MM.1S (cell line): ENCODE measurements around the gene PCDH9.

Source experiments
- DNase-seq: peaks from one replicate; pipeline ENCODE4 v3.0.0-alpha.2; 2015
- H2AFZ ChIP-seq: fragments of 300-600 bp; sonication (generic); 2 replicates; pipeline ENCODE4 v1.6.0; 2016; ENCODE audit warnings: antibody characterized with exemption, low read length
- H3F3A ChIP-seq: fragments of 300-600 bp; sonication (generic); 2 replicates; pipeline ENCODE4 v1.6.1; 2016; ENCODE audit warnings: mild to moderate bottlenecking, antibody characterized with exemption, low read length, moderate library complexity, mixed read lengths; ENCODE audit not compliant: insufficient read depth
- H3K27ac ChIP-seq: fragments of 300-600 bp; sonication (generic); 2 replicates; pipeline ENCODE4 v1.5.1; 2016; ENCODE audit warnings: mild to moderate bottlenecking, low read length
- H3K27me3 ChIP-seq: fragments of 300-600 bp; sonication (generic); replicated peaks from 2 replicates; pipeline ENCODE4 v1.6.0; 2016; ENCODE audit warnings: low read length; ENCODE audit not compliant: insufficient read depth
- H3K36me3 ChIP-seq: fragments of 300-600 bp; sonication (generic); replicated peaks from 2 replicates; pipeline ENCODE4 v1.6.1; 2016; ENCODE audit warnings: mild to moderate bottlenecking, low read length, mixed read lengths; ENCODE audit not compliant: insufficient read depth
- H3K4me1 ChIP-seq: fragments of 300-600 bp; sonication (generic); 2 replicates; pipeline ENCODE4 v1.6.1; 2016; ENCODE audit warnings: low read length, mixed read lengths
- H3K4me2 ChIP-seq: fragments of 300-600 bp; sonication (generic); 2 replicates; pipeline ENCODE4 v1.6.0; 2016; ENCODE audit warnings: low read depth, low read length
- H3K4me3 ChIP-seq: fragments of 300-600 bp; sonication (generic); 2 replicates; pipeline ENCODE4 v1.5.1; 2016; ENCODE audit warnings: low read length, mixed read lengths
- H3K79me2 ChIP-seq: fragments of 300-600 bp; sonication (generic); 2 replicates; pipeline ENCODE4 v1.6.1; 2016; ENCODE audit warnings: mixed run types, low read length, mixed read lengths
- H3K9ac ChIP-seq: fragments of 300-600 bp; sonication (generic); 2 replicates; pipeline ENCODE4 v1.6.1; 2016; ENCODE audit warnings: low read length, mixed read lengths
- H3K9me2 ChIP-seq: fragments of 300-600 bp; sonication (generic); replicated peaks from 2 replicates; pipeline ENCODE4 v1.6.1; 2016; ENCODE audit warnings: mild to moderate bottlenecking, low read length, mixed read lengths; ENCODE audit not compliant: insufficient read depth
- H3K9me3 ChIP-seq: fragments of 300-600 bp; sonication (generic); replicated peaks from 2 replicates; pipeline ENCODE4 v1.6.1; 2016; ENCODE audit warnings: mild to moderate bottlenecking, low read length, mixed read lengths; ENCODE audit not compliant: insufficient read depth
- H4K20me1 ChIP-seq: fragments of 300-600 bp; sonication (generic); 2 replicates; pipeline ENCODE4 v1.6.1; 2016; ENCODE audit warnings: mild to moderate bottlenecking, low read length, moderate library complexity, mixed read lengths; ENCODE audit not compliant: insufficient read depth
- EZH2 ChIP-seq: fragments of 300-600 bp; sonication (generic); optimal IDR thresholded peaks from 2 replicates; pipeline ENCODE3; 2017; ENCODE audit warnings: low read depth, mild to moderate bottlenecking, antibody characterized with exemption, low read length, mixed read lengths
- EZH2phosphoT487 ChIP-seq: fragments of 300-600 bp; sonication (generic); IDR thresholded peaks from 2 replicates; pipeline ENCODE4 v1.6.1; 2018; ENCODE audit warnings: antibody characterized with exemption, low read length
- TF ChIP-seq, protein P1 (sequence below): fragments of 300-600 bp; sonication (generic); IDR thresholded peaks from 2 replicates; pipeline ENCODE4 v1.5.1; 2016; ENCODE audit warnings: antibody characterized with exemption, low read length, mixed read lengths

Gene PCDH9

DNA sequence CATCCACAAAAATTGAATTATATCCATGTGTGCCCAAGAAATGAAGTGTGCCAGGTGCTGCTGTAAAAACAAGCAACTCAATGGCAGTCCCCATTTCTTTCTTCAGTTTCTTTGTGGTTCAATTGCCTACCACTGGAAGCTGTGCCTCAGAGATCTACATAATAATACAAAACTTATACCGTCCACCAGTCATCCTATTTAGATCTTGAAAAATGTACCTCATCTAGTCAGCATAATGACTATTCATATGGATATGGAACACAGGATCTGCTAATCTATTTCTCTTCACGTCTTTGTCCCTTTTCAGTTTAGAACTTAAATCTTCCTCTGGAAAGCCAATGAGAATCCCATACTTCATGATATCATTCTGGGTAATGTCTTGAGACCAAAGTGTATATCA, 648.5 kb downstream of the PCDH9 start:
- Histone ChIP-seq H3K79me2 (no peaks in the 10 kb centered on the region), H4K20me1 (no peaks in the 10 kb centered on the region), H3K9me3 (no peaks in the 10 kb centered on the region), H3K4me2 (no peak overlapping the region), H3K4me3 (no peak overlapping the region), H3F3A (no peaks in the 10 kb centered on the region), H3K36me3 (no peaks in the 10 kb centered on the region), H3K27me3 (no peaks in the 10 kb centered on the region), H2AFZ (no peak overlapping the region), H3K9me2 (no peaks in the 10 kb centered on the region), H3K4me1 (no peaks in the 10 kb centered on the region), H3K27ac (no peak overlapping the region), H3K9ac (no peak overlapping the region)
- no peak for DNase-seq
- TF ChIP-seq, protein P1, sequence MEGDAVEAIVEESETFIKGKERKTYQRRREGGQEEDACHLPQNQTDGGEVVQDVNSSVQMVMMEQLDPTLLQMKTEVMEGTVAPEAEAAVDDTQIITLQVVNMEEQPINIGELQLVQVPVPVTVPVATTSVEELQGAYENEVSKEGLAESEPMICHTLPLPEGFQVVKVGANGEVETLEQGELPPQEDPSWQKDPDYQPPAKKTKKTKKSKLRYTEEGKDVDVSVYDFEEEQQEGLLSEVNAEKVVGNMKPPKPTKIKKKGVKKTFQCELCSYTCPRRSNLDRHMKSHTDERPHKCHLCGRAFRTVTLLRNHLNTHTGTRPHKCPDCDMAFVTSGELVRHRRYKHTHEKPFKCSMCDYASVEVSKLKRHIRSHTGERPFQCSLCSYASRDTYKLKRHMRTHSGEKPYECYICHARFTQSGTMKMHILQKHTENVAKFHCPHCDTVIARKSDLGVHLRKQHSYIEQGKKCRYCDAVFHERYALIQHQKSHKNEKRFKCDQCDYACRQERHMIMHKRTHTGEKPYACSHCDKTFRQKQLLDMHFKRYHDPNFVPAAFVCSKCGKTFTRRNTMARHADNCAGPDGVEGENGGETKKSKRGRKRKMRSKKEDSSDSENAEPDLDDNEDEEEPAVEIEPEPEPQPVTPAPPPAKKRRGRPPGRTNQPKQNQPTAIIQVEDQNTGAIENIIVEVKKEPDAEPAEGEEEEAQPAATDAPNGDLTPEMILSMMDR, result no peak
- TF ChIP-seq EZH2 (no peak), EZH2phosphoT487 (no peak)

DNA sequence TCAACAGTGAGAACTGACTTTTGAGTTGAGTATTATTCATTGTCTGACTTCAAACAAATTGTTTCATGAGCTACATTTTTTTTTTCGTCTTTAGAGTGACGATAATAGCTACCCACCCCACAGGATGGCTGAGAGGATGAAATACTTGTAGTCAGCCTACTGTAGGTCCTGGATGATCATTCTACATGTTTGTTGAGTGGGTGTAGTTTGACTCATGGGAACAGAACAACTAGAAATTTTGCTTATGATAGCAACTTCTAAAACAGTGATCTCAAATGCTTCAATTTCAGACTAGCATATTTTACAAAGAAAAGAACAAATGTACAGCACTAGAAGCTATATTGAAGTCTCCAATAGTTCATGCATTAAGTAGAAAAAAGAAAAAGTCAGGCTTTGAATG, 651.8 kb downstream of the PCDH9 start:
- Histone ChIP-seq H3K79me2 (no peaks in the 10 kb centered on the region), H3K9me2 (no peaks in the 10 kb centered on the region), H3K36me3 (no peaks in the 10 kb centered on the region), H4K20me1 (no peaks in the 10 kb centered on the region), H3F3A (no peaks in the 10 kb centered on the region), H2AFZ (no peak overlapping the region), H3K9me3 (no peaks in the 10 kb centered on the region), H3K4me3 (no peak overlapping the region), H3K4me2 (no peak overlapping the region), H3K27ac (no peak overlapping the region), H3K4me1 (no peaks in the 10 kb centered on the region), H3K27me3 (no peaks in the 10 kb centered on the region), H3K9ac (no peak overlapping the region)
- DNase-seq, result no peak
- TF ChIP-seq EZH2, result no peak
- no peak for TF ChIP-seq EZH2phosphoT487
- TF ChIP-seq, protein P1, result no peak

DNA sequence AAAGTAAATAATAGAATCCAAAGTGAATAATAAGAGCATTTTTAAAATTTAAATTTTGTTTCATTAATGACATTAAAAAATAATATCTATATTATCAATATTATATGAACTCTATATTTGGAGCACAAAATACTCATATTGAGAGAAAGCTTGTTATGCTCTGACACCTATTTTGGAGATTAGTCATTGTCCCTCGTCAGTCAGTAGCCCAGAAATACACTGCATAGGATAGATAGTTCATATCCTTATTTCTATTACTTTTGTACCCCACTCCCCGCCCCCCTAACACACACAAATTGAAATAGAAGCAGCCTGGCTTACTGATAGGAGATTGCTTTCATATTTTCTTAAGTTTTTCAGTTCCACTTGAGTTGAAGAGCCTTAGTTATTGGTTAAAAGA, 652.8 kb downstream of the PCDH9 start:
- Histone ChIP-seq H3K9ac (no peak overlapping the region), H3K9me2 (no peaks in the 10 kb centered on the region), H3F3A (no peaks in the 10 kb centered on the region), H3K4me2 (no peak overlapping the region), H3K27me3 (no peaks in the 10 kb centered on the region), H3K36me3 (no peaks in the 10 kb centered on the region), H3K27ac (no peak overlapping the region), H3K4me3 (no peak overlapping the region), H3K79me2 (no peaks in the 10 kb centered on the region), H4K20me1 (no peaks in the 10 kb centered on the region), H3K4me1 (no peaks in the 10 kb centered on the region), H2AFZ (no peak overlapping the region), H3K9me3 (no peaks in the 10 kb centered on the region)
- no peak for TF ChIP-seq EZH2phosphoT487
- no peak for DNase-seq

DNA sequence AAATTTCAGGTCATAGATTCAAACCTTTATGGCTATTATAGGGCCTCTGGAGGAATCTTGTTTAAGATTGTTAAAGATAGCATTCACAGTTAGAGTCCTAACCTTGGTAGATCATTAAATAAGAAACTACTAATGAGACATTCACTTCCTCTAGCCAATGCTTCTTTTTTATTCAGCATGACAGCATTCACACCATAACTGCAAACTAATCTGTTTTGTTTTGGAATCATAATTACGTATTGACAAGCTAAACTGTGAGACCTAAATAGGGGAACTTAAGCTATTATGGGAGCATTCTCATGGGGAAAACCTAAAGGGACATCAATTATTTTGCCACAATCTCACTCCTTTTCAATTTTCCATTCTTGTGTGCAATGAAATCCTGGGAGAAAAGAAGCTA, 653.8 kb downstream of the PCDH9 start:
- H3K79me2 ChIP-seq, result no peaks in the 10 kb centered on the region
- H3K36me3 ChIP-seq, result no peaks in the 10 kb centered on the region
- no peak overlapping the region for H3K27ac ChIP-seq
- TF ChIP-seq EZH2 (no peak), EZH2phosphoT487 (no peak)
- TF ChIP-seq, protein P1, result no peak
- H3K4me3 ChIP-seq, result no peak overlapping the region
- no peaks in the 10 kb centered on the region for H3K4me1 ChIP-seq
- no peaks in the 10 kb centered on the region for H3F3A ChIP-seq
- no peaks in the 10 kb centered on the region for H3K9me3 ChIP-seq
- H3K9ac ChIP-seq, result no peak overlapping the region
- no peak overlapping the region for H3K4me2 ChIP-seq
- H3K27me3 ChIP-seq, result no peaks in the 10 kb centered on the region
- no peaks in the 10 kb centered on the region for H4K20me1 ChIP-seq
- H2AFZ ChIP-seq, result no peak overlapping the region
- H3K9me2 ChIP-seq, result no peaks in the 10 kb centered on the region
- no peak for DNase-seq
